ES-I3 (cell line): Measurements from ENCODE around the gene ERCC1.

ENCODE experiments used
- H3K36me3 ChIP-seq: 2 replicates; pipeline ENCODE4 v1.6.1; 2013; ENCODE audit warnings: mild to moderate bottlenecking, low read length, control low read depth, moderate library complexity; ENCODE audit not compliant: insufficient read depth
- H3K4me1 ChIP-seq: 2 replicates; pipeline ENCODE4 v1.6.1; 2013; ENCODE audit warnings: mild to moderate bottlenecking, control low read depth, low read length; ENCODE audit not compliant: insufficient read depth
- H3K9ac ChIP-seq: 2 replicates; pipeline ENCODE4 v1.6.1; 2013; ENCODE audit warnings: low read depth, mild to moderate bottlenecking, low read length, moderate library complexity
- H3K9me3 ChIP-seq: 2 replicates; pipeline ENCODE4 v1.6.1; 2013; ENCODE audit warnings: mild to moderate bottlenecking, low read length, moderate library complexity; ENCODE audit not compliant: control insufficient read depth, insufficient read depth

The ERCC1 gene

GRCh38 chr19:45423589-45424190 is at the start of gene ERCC1:
Gene ERCC1 (minus strand): TSS chr19:45423917. CDS start chr19:45423374, 543 bp downstream.
- Histone ChIP-seq H3K36me3 (peaks cover 12% of the 10 kb centered on the region; the same call in 1 of the 2 replicates), H3K4me1 (peaks cover 4% of the 10 kb centered on the region; the same call in 1 of the 2 replicates), H3K9me3 (no peaks in the 10 kb centered on the region), H3K9ac (peak within 1 kb of the TSS; percentile 89)

- peaks cover 7% of the 10 kb centered on the region; the same call in 1 of the 2 replicates for H3K4me1 ChIP-seq
- no peaks in the 10 kb centered on the region for H3K9me3 ChIP-seq
- H3K9ac ChIP-seq = peak overlapping the region; percentile 62; the same call in 1 of the 2 replicates
- no peaks in the 10 kb centered on the region for H3K36me3 ChIP-seq
Measured at GRCh38 chr19:45473367-45473681, 49.6 kb upstream of the ERCC1 start.

GRCh38 chr19:45472563-45473366 is 49.0 kb upstream of the ERCC1 start:
- no peaks in the 10 kb centered on the region for H3K9me3 ChIP-seq
- H3K9ac ChIP-seq = peak overlapping the region; percentile 62
- no peaks in the 10 kb centered on the region for H3K36me3 ChIP-seq
- peaks cover 7% of the 10 kb centered on the region; the same call in 1 of the 2 replicates for H3K4me1 ChIP-seq

- Histone ChIP-seq H3K4me1 (peaks cover 7% of the 10 kb centered on the region; the same call in 1 of the 2 replicates), H3K9ac (peak overlapping the region; percentile 62; the same call in 1 of the 2 replicates), H3K36me3 (no peaks in the 10 kb centered on the region), H3K9me3 (no peaks in the 10 kb centered on the region)
Measured at GRCh38 chr19:45471931-45472562, 48.3 kb upstream of the ERCC1 start.

- H3K36me3 ChIP-seq = no peaks in the 10 kb centered on the region
- no peaks in the 10 kb centered on the region for H3K9me3 ChIP-seq
- H3K4me1 ChIP-seq = peaks cover 7% of the 10 kb centered on the region; the same call in 1 of the 2 replicates
- no peak overlapping the region for H3K9ac ChIP-seq
Measured at GRCh38 chr19:45471111-45471930, 47.6 kb upstream of the ERCC1 start.

- H3K9ac ChIP-seq = no peak overlapping the region
Measured at GRCh38 chr19:45470762-45471081, 47.0 kb upstream of the ERCC1 start.

GRCh38 chr19:45469945-45470761 is 46.4 kb upstream of the ERCC1 start:
- Histone ChIP-seq H3K36me3 (no peaks in the 10 kb centered on the region), H3K9me3 (no peaks in the 10 kb centered on the region), H3K9ac (peak overlapping the region; percentile 79; the same call in 1 of the 2 replicates), H3K4me1 (peaks cover 9% of the 10 kb centered on the region; the same call in 1 of the 2 replicates)

More at GRCh38 chr19:45470762-45471081, 47.0 kb upstream of the ERCC1 start:
- Histone ChIP-seq H3K36me3 (no peaks in the 10 kb centered on the region), H3K4me1 (peaks cover 7% of the 10 kb centered on the region; the same call in 1 of the 2 replicates), H3K9me3 (no peaks in the 10 kb centered on the region)

GRCh38 chr19:45469132-45469944 is 45.6 kb upstream of the ERCC1 start:
- Histone ChIP-seq H3K9ac (peak overlapping the region; percentile 79), H3K4me1 (peaks cover 13% of the 10 kb centered on the region; the same call in 1 of the 2 replicates), H3K36me3 (no peaks in the 10 kb centered on the region), H3K9me3 (no peaks in the 10 kb centered on the region)

GRCh38 chr19:45468803-45469131 is 45.0 kb upstream of the ERCC1 start:
- Histone ChIP-seq H3K9me3 (no peaks in the 10 kb centered on the region), H3K4me1 (peaks cover 13% of the 10 kb centered on the region; the same call in 1 of the 2 replicates), H3K36me3 (no peaks in the 10 kb centered on the region), H3K9ac (peak overlapping the region; percentile 79)

GRCh38 chr19:45468159-45468651 is 44.5 kb upstream of the ERCC1 start:
- Histone ChIP-seq H3K4me1 (peaks cover 13% of the 10 kb centered on the region; the same call in 1 of the 2 replicates), H3K9ac (peak overlapping the region; percentile 79), H3K9me3 (no peaks in the 10 kb centered on the region), H3K36me3 (no peaks in the 10 kb centered on the region)

GRCh38 chr19:45467456-45468158 is 43.9 kb upstream of the ERCC1 start, which contains the start of gene FOSB:
Gene FOSB (plus strand): TSS chr19:45467996. CDS start chr19:45468587, 591 bp downstream.
- peak within 1 kb of the TSS; percentile 79 for H3K9ac ChIP-seq
- no peaks in the 10 kb centered on the region for H3K36me3 ChIP-seq
- peaks cover 13% of the 10 kb centered on the region; the same call in 1 of the 2 replicates for H3K4me1 ChIP-seq
- H3K9me3 ChIP-seq = no peaks in the 10 kb centered on the region

- Histone ChIP-seq H3K36me3 (no peaks in the 10 kb centered on the region), H3K9me3 (no peaks in the 10 kb centered on the region), H3K4me1 (peaks cover 12% of the 10 kb centered on the region; the same call in 1 of the 2 replicates), H3K9ac (peak overlapping the region; percentile 79)
Measured at GRCh38 chr19:45467115-45467455, 43.4 kb upstream of the ERCC1 start.
